Stimulated activated CD4-positive, alpha-beta T cell treated with anti-CD3 and anti-CD28 coated beads, Interleukin-4, amount 100 ng/mL, for 48 hours (primary cell): ENCODE results near the gene AS3MT.
A peak's percentile ranks its signal among the peaks of the same experiment; 100 is the strongest.
"Not testable (repeated sequence)": the region's sequence is repeated elsewhere in the genome, so short reads cannot be mapped to it uniquely, and the experiment has no call there.

Experiments
- DNase-seq, 2 donors: peaks; one replicate each; pipeline ENCODE4 v3.0.0-alpha.2; 2020; ENCODE audit warnings: low read depth in 2 of 2

The AS3MT gene

DNA sequence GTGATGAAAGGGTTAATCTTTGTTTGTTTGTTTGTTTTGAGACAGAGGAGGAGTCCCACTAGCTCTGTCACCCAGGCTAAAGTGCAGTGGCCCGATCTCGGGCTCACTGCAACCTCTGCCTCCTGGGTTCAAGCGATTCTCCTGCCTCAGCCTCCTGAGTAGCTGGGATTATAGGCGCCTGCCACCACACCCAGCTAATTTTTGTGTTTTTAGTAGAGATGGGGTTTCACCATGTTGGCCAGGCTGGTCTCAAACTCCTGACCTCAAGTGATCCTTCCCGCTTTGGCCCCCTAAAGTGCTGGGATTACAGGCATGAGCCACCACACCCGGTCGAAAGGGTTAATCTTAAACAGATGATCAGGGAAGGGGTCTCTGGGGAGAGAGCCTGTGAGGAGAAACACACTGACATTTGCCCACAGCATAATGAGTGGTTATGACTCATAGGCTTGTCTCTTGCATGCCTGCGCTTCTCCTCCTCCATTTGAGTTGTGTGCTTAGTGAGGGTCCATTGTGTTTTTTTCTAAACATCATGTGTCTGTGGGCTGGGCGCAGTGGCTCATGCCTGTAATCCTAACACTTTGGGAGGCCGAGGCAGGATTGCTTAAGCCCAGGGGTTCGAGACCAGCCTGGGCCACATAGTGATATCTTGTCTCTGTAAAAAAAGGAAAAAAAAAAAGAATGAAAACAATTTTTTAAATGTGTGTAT is 13.4 kb upstream of the AS3MT start:
- not testable (repeated sequence) for DNase-seq

DNA sequence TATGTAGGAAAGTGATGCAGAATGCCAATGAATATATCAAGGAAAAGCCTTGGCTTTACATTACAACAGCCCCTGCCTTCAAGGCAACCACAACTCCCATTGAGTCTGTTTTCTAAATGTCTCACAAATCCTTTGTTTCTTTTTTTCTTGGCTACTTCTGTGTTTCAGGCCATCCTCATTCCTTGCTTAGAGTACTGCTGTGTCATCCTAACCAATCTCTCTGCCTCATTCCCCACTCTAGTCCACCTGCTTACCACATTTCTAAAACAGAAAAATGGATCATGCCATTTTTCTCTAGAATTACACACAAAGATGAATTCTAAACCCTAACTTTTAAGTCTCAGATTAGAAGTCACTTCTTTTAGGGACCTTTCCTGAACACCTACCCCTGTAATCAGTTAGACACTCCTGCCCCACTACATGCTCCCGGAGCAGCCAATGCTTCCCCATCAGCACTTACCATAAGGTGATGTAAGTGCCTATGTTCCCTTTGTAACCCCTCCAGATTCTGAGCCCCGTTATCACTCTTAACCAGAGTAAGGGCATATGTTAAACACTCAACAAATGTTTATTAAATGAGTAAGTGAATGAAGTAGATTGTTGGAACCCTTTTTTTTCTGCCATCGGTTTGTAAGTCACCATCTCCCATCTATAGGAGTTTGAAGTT is 12.4 kb upstream of the AS3MT start:
- no peak for DNase-seq

DNA sequence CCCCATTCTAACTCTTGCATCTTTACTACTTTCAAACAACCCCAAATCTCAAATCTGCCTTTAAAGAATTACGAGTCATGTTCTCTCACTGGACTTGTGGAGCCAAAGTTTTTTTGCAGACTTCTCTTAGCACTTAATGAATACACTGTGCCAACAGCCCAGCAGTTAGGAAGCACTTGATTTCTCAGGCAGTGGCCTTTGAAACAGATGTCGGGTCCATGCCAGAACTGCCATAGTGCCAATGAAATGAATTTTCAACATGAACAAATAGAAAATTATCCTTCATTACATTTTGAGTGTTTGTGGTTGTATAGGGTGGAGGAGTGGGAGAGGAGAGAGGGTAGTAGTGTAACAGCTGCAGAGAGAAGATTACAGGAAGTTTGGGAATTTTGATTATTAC is 9.4 kb upstream of the AS3MT start:
- no peak for DNase-seq

DNA sequence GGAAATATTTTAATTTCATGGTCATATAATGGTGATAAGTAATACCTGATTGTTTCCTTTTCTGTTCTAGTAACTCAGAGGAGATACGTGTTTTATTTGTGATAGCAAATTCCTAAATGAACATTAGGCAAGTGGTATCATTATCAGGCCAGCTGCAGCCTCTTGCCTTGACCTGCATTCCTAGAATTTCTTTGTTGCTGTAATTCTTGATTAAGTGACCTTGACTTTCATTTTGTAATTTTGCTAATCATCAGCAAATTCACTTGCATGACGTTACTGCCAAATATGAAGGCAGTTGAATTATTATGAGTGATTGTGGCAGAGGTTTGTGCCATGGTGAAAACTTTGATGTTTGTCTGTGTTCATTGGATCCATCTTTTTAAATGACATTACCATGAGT is 5.6 kb upstream of the AS3MT start:
- DNase-seq: no peak

DNA sequence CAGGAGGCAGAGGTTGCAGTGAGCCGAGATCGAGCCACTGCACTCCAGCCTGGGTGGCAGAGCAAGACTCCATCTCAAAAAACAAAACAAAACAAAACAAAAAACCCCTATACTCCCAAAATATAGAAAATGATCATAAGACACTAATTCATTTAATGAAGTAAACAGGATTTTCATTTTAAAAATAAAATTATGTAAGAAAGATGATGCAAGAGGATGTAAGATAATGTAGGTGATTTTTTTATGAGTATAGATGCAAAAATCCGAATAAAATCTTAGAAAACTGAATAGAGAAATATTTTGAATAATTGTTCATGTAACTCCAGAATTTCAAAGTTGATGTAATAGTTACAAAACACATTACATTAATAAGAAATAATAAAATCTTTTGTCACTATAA is 3.6 kb upstream of the AS3MT start:
- no peak for DNase-seq

DNA sequence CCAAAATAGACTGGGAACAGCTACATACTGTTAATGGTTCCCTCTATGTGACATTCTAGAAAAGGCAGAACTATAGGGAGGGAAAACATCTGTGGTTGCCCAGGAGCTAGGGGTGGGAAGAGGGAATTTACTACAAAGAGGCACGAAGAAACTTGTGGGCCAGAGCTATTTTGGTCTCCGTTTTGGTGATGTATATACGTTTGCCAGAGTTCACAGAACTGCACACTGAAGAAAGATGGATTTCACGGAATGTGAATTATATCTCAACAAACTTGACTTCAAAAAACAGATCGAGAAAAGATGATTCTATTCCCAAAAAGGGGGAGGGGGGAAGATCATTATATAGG is 386 bp upstream of the AS3MT start:
- DNase-seq: no peak

DNA sequence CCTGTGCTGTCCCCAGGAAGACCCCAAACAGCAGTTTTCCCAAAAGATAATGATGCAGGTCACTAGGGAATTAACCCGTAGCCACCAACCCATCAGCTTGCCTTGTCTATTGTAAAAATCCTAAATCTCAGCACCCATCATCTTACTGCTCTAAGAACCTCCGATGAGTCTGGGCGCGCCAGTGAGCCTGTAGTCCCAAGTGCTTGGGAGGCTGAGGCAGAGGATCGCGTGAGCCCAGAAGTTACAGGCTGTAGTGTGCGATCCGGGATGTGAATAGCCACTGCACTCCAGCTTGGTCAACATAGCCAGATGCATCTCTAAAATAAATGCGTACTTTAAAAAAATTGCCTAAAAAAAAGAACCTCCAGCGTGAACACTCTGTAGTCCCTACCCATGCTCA is 951 bp downstream of the AS3MT start:
- no peak for DNase-seq

DNA sequence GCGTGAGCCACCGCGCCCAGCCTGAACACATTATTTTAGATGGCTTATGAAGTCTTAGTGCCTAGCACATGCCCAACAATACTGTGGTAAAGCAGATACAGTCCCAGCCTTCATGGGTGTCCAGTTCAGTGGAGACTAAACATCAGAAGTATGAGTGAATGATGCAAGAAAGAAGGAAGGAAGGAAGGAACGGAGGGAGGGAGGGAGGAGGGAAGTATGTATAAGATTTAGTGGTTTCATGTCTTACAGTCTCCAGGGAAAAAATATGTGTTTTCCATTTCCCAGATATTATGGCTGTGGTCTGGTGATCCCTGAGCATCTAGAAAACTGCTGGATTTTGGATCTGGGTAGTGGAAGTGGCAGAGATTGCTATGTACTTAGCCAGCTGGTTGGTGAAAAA is 2.9 kb downstream of the AS3MT start:
- no peak for DNase-seq

DNA sequence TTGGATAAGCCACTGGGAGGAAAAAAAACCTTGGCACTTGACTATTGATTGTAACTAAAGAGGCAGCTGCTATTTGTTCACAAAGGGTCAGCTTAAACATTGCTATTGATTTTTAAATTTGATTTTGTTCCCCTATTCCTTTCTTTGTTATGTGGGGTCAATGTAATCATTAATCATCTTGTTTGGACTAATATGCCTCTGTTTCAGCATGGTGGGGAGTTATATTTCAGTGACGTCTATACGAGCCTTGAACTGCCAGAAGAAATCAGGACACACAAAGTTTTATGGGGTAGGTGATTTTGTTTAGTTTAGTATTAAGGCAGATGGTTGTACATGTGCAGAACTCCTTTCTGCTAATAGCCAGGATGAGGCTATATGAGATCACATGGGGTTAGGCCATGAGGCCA is 7.5 kb downstream of the AS3MT start:
- no peak for DNase-seq

DNA sequence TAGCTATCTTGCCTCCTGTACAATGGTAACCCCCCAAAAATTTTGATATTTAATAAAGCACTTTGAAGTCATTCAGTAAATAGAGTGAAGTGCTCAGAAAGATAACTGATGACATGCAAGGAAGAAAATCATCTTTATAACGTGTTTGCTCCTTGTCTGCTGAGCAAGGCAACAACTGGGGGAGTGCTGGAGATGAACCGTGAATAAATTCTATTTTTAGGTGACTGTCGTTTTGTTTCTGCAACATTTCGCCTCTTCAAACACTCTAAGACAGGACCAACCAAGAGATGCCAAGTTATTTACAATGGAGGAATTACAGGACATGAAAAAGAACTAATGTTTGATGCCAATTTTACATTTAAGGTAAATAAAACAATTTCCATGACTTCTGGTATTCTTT is 9.4 kb downstream of the AS3MT start:
- no peak for DNase-seq

DNA sequence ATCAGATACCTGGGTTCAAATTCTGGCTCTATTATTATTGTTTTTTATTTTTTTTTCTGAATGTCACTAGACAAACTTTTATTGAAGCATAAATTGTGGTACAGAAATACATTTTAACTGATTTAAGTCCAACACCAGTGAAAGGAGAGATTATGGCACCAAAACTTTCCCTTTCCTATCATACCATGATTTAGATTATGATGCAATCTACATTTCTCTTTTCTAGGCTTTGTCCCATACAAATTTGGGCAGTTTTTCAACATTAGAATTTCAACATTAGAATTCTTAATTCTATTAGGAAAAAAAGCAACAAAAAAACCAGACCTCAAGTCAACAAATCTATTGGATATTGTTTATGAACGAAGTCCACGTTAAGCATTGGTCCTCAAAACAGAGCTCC is 11.0 kb downstream of the AS3MT start:
- no peak for DNase-seq

DNA sequence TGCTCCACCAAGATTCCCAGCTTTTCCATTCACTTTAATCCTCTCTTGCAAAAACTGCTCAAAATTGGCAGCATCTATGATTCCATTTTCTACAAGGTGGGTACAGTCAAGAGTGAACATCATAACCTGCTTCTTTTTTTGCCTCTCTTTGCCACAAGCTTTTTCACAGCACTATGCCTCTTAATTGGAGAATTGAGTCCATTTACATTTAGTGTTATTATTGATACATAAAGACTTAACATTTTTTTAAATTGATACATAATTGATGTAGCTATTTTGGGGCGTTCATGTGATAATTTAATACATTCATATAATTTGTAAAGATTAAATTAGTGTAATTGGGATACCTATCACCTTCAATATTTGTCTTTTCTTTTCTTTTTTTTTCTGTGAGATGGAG is 18.8 kb downstream of the AS3MT start:
- DNase-seq: no peak

DNA sequence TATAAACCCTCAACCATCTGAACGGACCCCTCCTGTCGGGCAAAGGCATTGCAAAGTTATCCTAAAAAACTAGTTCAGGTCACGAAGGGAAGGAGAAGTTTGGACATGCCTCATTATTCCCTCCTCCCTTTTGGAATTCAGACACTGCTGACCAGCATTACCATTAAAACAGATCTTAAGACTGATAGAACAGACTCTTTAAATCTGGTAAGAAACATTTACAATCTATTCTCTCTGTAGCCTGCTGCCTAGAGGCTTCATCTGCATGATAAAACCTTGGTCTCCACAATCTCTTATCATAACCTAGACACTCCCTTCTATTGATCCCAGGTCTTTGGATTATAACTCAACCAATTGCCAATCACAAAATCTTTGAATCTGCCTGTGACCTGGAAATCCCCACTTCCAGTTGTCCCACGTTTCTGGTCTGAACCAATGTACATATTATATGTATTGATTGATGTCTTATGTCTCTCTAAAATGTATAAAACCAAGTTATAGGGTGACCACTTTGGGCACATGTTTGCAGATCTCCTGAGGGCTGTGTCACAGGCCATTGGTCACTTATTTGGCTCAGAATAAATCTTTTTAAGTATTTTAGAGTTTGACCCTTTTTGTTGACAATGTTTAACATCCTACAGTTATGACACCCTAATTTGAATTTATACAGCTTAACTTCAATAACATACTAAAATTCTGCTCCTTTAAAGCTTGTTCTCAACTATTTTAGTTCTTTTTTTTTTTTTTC is 25.4 kb downstream of the AS3MT start:
- no peak for DNase-seq

DNA sequence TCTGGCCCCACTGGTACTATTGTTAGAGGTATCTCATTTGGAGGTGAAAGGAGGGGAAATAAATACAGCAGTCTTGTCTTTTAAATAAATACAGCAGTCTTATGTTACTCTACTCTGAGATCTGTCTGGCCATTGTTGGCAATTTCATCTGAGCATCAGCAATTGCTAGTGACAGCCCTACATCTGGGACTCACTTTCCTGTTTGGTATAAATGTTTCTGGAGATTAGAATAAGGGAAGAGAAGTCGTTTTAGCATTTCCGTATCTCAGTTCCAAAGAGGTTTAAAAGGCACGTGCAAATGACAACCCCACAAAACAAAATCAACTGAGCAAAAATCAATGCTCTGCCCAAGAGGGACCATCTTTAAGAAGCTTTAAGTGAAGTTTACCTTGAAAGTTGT is 30.7 kb downstream of the AS3MT start:
- no peak for DNase-seq

DNA sequence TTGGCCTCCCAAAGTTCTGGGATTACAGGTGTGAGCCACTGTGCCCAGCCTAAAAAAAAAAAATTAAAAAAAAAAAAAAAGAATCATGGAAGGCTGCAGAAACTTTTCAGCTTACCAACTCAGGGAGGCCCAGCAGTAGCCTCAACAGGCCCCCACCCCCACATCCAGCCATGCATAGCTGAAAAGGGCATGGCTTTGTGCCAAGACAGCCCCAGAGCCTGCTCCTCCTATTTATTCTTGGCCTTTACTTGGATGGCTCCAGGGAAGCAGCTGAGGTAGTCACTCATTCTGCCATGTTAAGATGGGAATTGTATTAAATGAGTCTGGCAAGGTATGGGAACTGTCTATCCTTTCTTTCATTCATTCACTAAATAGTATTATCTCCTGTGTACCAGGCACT is 35.1 kb downstream of the AS3MT start:
- DNase-seq: no peak

DNA sequence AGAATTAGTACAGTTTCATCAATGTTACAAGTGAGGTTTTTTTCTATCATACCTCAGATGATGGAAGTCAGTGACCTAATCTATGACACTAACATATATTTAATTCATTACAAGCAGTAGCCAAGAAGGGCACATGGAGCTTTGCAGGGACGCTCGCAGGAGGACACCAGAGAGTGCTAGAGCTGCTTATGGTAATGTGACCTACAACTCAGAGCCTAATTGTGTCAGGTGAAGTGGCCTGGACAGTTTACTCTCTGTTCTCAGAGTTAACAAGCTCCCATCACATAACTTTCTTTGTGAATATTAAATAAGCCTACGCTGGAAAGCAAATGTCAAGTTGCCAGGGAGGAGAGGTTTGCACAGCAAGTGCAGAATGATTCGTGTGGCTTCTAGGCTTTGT is 37.2 kb downstream of the AS3MT start:
- no peak for DNase-seq

DNA sequence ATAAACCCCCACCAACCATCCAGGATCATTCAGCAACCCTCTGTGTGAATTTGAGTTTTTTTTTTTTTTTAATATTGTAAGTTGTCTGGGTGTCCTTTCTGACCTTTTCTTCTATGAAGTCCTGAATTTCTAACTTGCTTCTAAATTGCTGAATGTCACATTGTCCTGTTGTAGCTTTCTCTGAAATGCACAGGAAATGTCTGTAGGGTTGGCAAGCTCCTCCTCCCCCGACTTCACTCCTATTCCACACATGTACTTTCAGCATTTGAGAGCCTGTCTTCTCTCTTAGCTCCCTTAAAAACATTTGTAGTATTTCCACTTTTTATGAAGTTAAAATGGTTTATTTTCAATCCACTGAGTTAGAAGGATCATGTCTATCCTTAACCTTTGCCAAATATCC is 45.5 kb downstream of the AS3MT start:
- DNase-seq: no peak

DNA sequence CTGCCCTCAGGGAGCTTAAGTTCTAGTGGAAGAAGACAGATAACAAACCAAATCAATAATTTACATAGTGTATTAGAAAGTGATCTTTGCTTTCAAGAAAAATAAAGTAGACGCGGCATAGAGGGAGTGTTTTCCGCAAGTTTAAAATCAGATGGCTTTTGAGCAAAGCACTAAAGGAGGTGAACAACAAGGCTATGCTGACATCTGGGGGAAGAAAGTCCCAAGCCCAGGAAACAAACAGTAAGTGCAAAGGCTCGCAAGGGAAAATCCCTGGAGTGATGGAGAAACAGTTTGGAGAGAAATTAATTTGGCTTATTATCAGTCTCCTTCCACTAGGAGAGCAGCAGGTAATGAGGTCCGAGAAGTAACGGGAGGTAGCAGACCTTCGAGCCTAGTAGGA is 46.9 kb downstream of the AS3MT start:
- DNase-seq: no peak

DNA sequence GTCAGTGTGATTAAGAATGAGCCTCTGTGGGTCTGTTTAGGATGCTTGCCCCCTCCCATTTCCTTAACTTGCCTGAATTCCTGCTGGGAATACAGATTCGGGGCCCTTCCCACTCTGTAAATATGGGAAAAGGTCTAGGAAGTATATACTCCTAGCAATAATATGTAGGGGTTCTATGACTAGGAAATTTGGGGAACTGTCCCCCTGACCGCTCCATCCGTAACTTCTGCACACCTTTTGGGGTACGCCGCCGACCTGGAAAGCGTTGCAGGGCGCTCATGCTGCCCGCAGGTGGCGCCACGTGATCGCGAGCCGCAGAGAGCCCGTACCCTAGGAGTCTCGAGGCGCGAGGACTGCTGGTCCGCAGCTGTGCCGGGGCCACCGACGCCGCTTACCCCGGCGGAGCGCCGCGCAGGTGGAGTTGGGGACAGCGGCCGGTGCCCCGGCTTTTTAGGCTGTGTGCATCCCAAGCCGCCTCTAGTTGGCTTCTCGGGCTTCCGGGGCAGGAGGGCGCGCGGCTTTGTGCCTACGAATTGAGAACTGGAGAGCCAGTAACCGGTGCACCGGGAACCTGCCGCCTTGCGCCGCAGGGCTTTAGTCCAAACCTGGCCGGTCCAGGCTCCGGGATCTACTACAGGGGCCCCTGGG is 48.2 kb downstream of the AS3MT start:
- DNase-seq: peak; percentile 75 to 76

DNA sequence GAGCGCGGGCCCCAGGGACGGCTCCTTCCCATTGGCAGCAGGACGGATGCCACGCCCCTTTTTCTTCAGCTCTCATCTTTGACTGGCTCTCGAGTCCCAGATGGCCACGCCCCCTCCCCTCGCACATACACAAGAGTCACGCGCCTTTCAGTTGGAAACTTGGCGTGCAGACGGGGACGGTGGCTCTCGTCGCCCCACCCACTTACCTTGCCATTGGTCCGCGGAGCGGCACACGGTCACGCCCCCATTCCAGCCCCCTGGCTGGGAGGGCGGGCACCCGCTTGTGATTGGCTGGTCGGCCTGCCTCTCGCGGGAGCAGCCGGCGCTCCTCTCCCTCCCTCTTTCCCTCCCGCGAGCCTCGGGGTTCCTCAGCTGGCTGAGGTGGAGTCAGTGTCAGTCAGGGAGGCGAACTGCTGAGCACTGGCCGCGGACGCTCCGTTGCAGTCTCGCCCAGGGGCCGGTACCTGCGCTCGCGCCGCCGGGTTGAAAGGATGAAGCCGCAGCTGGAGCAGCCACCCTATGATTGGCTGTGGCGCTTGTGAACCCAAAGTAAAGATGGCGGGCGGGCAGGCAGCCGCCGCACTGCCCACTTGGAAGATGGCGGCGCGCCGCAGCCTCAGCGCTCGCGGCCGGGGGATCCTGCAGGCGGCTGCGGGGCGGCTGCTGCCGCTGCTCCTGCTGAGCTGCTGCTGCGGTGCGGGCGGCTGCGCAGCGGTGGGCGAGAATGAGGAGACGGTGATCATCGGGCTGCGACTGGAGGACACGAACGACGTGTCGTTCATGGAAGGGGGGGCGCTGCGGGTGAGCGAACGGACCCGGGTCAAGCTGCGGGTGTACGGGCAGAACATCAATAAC is 48.9 kb downstream of the AS3MT start, which contains the start of gene CNNM2:
Gene CNNM2, plus strand, starts transcription at position 333 of the 855 bp plus-strand sequence. Its CDS starts 187 bp downstream, at position 520.
- DNase-seq: peak; percentile 98 to 100

DNA sequence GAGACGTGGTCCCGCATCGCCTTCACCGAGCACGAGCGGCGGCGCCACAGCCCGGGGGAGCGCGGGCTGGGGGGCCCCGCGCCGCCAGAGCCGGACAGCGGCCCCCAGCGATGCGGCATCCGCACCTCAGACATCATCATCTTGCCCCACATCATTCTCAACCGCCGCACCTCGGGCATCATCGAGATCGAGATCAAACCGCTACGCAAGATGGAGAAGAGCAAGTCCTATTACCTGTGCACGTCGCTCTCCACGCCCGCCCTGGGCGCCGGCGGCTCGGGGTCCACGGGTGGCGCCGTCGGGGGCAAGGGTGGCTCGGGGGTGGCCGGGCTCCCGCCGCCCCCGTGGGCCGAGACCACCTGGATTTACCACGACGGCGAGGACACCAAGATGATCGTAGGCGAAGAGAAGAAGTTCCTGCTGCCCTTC is 49.6 kb downstream of the AS3MT start:
- DNase-seq: peak in 1 of 2 donors; percentile 22
